Activated naive CD8-positive, alpha-beta T cell treated with anti-CD3 and anti-CD28 coated beads, Interleukin-2, amount 10 ng/mL, durations not matched to agents 7 days and 5 days (primary cell): ENCODE data around the gene IREB2. TPM values are rescaled to one million over a fixed set of nuclear protein-coding genes. Genes with fewer than 3 reads are reported as not detected.
"Not testable (repeated sequence)": the region's sequence is repeated elsewhere in the genome, so short reads cannot be mapped to it uniquely, and the experiment has no call there.

ENCODE experiments used
- ATAC-seq: fragments of 150-1000 bp; cut with Tn5 transposase; one replicate; pipeline ENCODE4 v1.10.0; 2021; ENCODE audit warnings: low read depth, moderate library complexity
- POLR2A ChIA-PET: fragments of 350-600 bp; sonication (Branson Sonifier 250); formaldehyde crosslinking; loops from one replicate; lab custom pipeline; 2021; ENCODE audit warnings: antibody characterized with exemption; lab: Charles Lee
- DNase-seq: peaks from one replicate; pipeline ENCODE4 v3.0.0; 2021
- H3K27ac Mint-ChIP-seq: one replicate; pipeline ENCODE4 v1.8.0; 2022; ENCODE audit warnings: mild to moderate bottlenecking, mixed read lengths
- H3K27me3 Mint-ChIP-seq: one replicate; pipeline ENCODE4 v1.8.0; 2022; ENCODE audit warnings: mild to moderate bottlenecking, moderate library complexity, mixed read lengths
- H3K36me3 Mint-ChIP-seq: one replicate; pipeline ENCODE4 v1.8.0; 2021; ENCODE audit warnings: mild to moderate bottlenecking, mixed read lengths
- H3K4me1 Mint-ChIP-seq: one replicate; pipeline ENCODE4 v1.8.0; 2021; ENCODE audit warnings: mixed read lengths
- H3K4me3 Mint-ChIP-seq: one replicate; pipeline ENCODE4 v1.8.0; 2022; ENCODE audit warnings: mild to moderate bottlenecking, moderate library complexity, mixed read lengths
- H3K9me3 Mint-ChIP-seq: one replicate; pipeline ENCODE4 v1.8.0; 2021; ENCODE audit warnings: mixed read lengths
- total RNA-seq, 2 experiments: library from RNA; stranded (reverse); gene quantifications; one replicate each; pipeline ENCODE4 v1.2.3, GENCODE V29; 2021

Gene IREB2
- total RNA-seq, 2 experiments from 2014 or later = 60.6 to 61.4 TPM

DNA sequence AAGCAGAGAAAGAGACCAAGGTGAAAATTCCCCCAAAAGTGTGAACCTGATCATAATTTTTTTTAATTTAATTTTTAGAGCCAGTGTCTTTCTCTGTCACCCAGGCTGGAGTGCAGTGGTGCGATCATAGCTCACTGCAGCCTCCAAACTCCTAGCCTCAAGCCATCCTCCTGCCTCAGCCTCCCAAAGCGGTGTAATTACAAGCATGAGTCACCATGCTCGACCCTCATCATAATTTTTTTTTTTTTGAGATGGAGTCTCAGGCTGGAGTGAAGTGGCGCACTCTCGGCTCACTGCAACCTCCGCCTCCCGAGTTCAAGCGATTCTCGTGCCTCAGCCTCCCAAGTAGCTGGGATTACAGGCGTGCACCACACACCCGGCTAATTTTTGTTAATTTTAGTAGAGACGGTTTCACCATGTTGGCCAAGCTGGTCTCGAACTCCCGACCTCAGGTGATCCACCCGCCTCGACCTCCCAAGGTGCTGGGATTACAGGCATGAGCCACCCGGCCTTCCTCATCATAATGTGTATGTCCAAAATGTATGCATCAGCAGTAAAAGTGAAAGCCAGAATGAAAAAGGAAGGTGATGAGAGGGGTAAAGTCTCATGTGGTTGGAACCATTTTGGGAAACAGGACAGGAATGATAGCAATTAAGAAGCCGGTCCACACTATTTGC, 101.6 kb downstream of the IREB2 start:
- Mint-ChIP-seq H3K27ac (peak overlapping the region; percentile 97), H3K4me3 (peak overlapping the region; percentile 93), H3K4me1 (peaks cover 28% of the 10 kb centered on the region), H3K36me3 (peaks cover 20% of the 10 kb centered on the region)
- peak; percentile 35 for DNase-seq
- not testable (repeated sequence) for H3K9me3 Mint-ChIP-seq, ATAC-seq, H3K27me3 Mint-ChIP-seq
- POLR2A ChIA-PET = interaction anchor here (0.8 to 2.9 kb wide), 9 partner anchors 10 to 274 kb away, joined by 3 to 27 read pairs (median 7); partner anchors contain the start of genes CHRNA5, DNAJA4, HYKK and IREB2

- POLR2A ChIA-PET = interaction anchor here (0.8 to 2.9 kb wide), 11 partner anchors 9 to 333 kb away, joined by 3 to 27 read pairs (median 7); partner anchors contain the start of genes CHRNA5, DNAJA4, HYKK and IREB2
- peaks cover 21% of the 10 kb centered on the region for H3K36me3 Mint-ChIP-seq
- H3K4me1 Mint-ChIP-seq = peaks cover 28% of the 10 kb centered on the region
- H3K27me3 Mint-ChIP-seq = no peaks in the 10 kb centered on the region
- peak within 1 kb of the TSS; percentile 93 for H3K4me3 Mint-ChIP-seq
- peak within 1 kb of the TSS; percentile 97 for H3K27ac Mint-ChIP-seq
- DNase-seq (peak; percentile 97), ATAC-seq (peak; percentile 82)
- no peaks in the 10 kb centered on the region for H3K9me3 Mint-ChIP-seq
These were observed 102.3 kb downstream of the IREB2 start, which contains the start of gene PSMA4 for GRCh38 chr15:78540141-78540870. TSS of gene PSMA4 (plus strand) at chr15:78540444. CDS start at chr15:78541928, 1,484 bp downstream.

DNA sequence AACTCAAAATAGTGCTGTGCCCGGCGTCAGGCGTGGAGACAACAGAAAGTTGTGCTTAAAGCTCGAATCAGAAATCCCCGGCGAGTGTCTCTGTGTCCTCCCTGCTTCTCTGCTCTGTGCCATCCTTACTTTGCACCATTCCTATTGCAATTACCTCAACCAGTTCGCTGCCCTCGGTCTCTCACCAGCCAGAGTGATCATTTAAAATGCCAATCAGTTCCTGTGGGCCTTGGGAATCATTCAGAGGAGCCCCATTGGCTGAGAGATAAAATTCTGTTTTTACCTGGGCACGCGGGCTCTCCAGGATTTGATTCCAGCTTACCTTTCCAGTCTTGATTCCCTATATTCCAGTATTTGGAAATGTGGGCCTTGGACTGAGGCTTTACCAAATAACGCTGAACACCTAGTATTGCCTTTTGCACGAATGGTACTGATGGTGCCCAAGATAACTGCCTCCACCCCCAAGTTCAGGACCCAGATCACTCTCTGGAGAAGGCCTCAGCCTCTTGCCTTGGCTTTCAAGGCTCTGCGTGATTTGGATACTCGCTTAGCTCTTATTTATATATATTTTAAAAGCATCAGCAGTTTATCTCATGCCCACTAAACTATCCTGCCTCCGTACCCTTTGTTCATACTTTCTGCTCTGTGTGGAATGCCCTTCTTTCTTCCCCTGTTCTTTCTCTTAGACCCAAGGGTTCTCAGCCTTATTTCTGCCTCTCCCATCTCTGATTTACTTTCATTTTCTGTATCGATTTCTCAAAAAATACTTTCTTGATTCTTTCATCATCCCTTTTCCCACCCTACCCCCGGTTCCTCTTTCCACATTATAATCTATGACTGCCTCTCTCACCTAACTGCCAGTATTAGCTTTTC, 103.1 kb downstream of the IREB2 start:
- Mint-ChIP-seq H3K4me3 (peak overlapping the region; percentile 93), H3K9me3 (no peaks in the 10 kb centered on the region), H3K36me3 (peaks cover 23% of the 10 kb centered on the region), H3K4me1 (peaks cover 28% of the 10 kb centered on the region), H3K27ac (peak overlapping the region; percentile 97), H3K27me3 (no peaks in the 10 kb centered on the region)
- DNase-seq = no peak
- POLR2A ChIA-PET = interaction anchor here (0.6 to 2.9 kb wide), 10 partner anchors 8 to 333 kb away, joined by 3 to 27 read pairs (median 7); partner anchors contain the start of genes CHRNA5, DNAJA4, HYKK and IREB2
- no peak for ATAC-seq

DNA sequence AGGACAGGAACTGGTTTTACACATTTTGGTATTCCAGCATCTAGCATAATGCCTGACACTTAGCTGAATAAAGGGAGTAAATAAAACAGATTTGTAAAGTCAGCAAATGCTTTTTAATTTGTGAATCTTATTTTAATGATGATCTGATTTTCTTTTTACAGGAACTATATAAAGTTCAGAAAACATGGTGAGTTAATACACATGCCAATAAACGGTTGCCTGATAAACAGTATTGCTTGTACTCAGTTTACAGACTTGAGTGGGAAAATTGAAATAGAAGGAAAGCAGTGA, 103.7 kb downstream of the IREB2 start:
- H3K4me1 Mint-ChIP-seq = peaks cover 26% of the 10 kb centered on the region
- H3K36me3 Mint-ChIP-seq = peaks cover 24% of the 10 kb centered on the region
- POLR2A ChIA-PET = interaction anchor here (0.6 to 2.9 kb wide), 5 partner anchors 16 to 242 kb away, joined by 6 to 27 read pairs (median 12); partner anchors contain the start of genes CHRNA5, HYKK, IREB2 and SKIC8
- no peaks in the 10 kb centered on the region for H3K9me3 Mint-ChIP-seq
- peak overlapping the region; percentile 97 for H3K27ac Mint-ChIP-seq
- DNase-seq (no peak), ATAC-seq (no peak)
- no peaks in the 10 kb centered on the region for H3K27me3 Mint-ChIP-seq
- H3K4me3 Mint-ChIP-seq = peak overlapping the region; percentile 93

- H3K9me3 Mint-ChIP-seq = no peaks in the 10 kb centered on the region
- POLR2A ChIA-PET = no interaction called here
- peaks cover 27% of the 10 kb centered on the region for H3K36me3 Mint-ChIP-seq
- peaks cover 26% of the 10 kb centered on the region for H3K4me1 Mint-ChIP-seq
- DNase-seq (no peak), ATAC-seq (no peak)
- no peaks in the 10 kb centered on the region for H3K27me3 Mint-ChIP-seq
- peak overlapping the region; percentile 93 for H3K4me3 Mint-ChIP-seq
- H3K27ac Mint-ChIP-seq = peak overlapping the region; percentile 79
These were observed 104.6 kb downstream of the IREB2 start for GRCh38 chr15:78542647-78543046.

- Mint-ChIP-seq H3K4me1 (peaks cover 2% of the 10 kb centered on the region), H3K27me3 (no peaks in the 10 kb centered on the region), H3K9me3 (no peaks in the 10 kb centered on the region), H3K27ac (no peak overlapping the region), H3K36me3 (peaks cover 18% of the 10 kb centered on the region), H3K4me3 (no peak overlapping the region)
- ATAC-seq = no peak
- DNase-seq = no peak
- POLR2A ChIA-PET = interaction anchor here (1.2 kb wide), 1 partner anchor 10 kb away, joined by 7 read pairs; the partner anchor contains the start of gene PSMA4
These were observed 112.2 kb downstream of the IREB2 start for GRCh38 chr15:78550194-78550593.

DNA sequence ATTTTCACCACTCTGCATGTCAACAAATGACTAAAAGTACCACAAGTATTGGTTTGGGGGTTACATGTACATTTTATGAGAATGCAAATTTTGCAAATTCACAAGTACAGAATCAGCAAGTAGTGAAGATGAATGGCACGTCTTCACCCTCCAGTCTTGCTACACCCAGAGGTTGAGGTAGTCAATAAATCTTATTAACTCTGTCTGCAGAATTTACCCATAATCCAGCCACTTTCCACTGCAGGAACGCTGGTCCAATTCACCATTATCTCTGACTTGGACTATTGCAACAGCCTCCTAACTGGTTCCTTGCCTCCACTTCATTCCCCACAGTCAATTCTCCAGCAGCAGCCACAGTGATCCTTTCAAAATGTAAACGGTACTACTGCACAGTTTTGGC, 112.8 kb downstream of the IREB2 start:
- Mint-ChIP-seq H3K27me3 (no peaks in the 10 kb centered on the region), H3K27ac (no peak overlapping the region), H3K4me1 (peaks cover 2% of the 10 kb centered on the region), H3K9me3 (no peaks in the 10 kb centered on the region), H3K36me3 (peaks cover 18% of the 10 kb centered on the region), H3K4me3 (no peak overlapping the region)
- DNase-seq (no peak), ATAC-seq (no peak)
- POLR2A ChIA-PET = no interaction called here

Other genes with a start within 250 kb of the IREB2 start
- under 1 TPM in 1 of 2 experiments, not detected in 1; 0.25 TPM for gene ACSBG1, start 203.7 kb upstream of the IREB2 start, total RNA-seq
- gene DNAJA4, start 173.7 kb upstream of the IREB2 start, total RNA-seq = 10 to 100 TPM; 26.0 to 28.5 TPM
- 10 to 100 TPM; 42.4 to 46.4 TPM for gene SKIC8, start 138.6 kb upstream of the IREB2 start, total RNA-seq
- gene CRABP1, start 97.9 kb upstream of the IREB2 start, total RNA-seq = not detected
- 1 to 10 TPM; 1.6 to 2.4 TPM for gene HYKK, start 69.4 kb downstream of the IREB2 start, total RNA-seq
- 100 to 1,000 TPM; 181 to 183 TPM for gene PSMA4, start 102.2 kb downstream of the IREB2 start, total RNA-seq
- 1 to 10 TPM; 1.2 to 2.2 TPM for gene CHRNA5, start 127.3 kb downstream of the IREB2 start, total RNA-seq
- not detected for gene CHRNA3, start 182.8 kb downstream of the IREB2 start, total RNA-seq
- not detected for gene CHRNB4, start 203.0 kb downstream of the IREB2 start, total RNA-seq